Sigmoid colon (tissue), 4 donors: ENCODE measurements around the gene MAD2L2.

Source experiments
- EP300 ChIP-seq, 4 donors: sonication (generic); formaldehyde crosslinking; IDR thresholded peaks; one replicate each; pipeline ENCODE4 v1.6.1; 2017; ENCODE audit warnings: antibody characterized with exemption in 4 of 4
- POLR2AphosphoS5 ChIP-seq, 4 donors: sonication (generic); formaldehyde crosslinking; IDR thresholded peaks; one replicate each; pipeline ENCODE4 v1.6.1; 2017; ENCODE audit warnings: antibody characterized with exemption in 4 of 4
- TF ChIP-seq, protein P1 (sequence below), 4 experiments: fragments of 450-650 bp in 3 of 4; fragments of 200-600 bp in 1 of 4; IDR thresholded peaks; one replicate each; pipeline ENCODE4 v1.5.1; 2016 to 2019; ENCODE audit warnings: antibody characterized with exemption in 4 of 4, mild to moderate bottlenecking in 3 of 4, moderate library complexity in 2 of 4

DNA sequence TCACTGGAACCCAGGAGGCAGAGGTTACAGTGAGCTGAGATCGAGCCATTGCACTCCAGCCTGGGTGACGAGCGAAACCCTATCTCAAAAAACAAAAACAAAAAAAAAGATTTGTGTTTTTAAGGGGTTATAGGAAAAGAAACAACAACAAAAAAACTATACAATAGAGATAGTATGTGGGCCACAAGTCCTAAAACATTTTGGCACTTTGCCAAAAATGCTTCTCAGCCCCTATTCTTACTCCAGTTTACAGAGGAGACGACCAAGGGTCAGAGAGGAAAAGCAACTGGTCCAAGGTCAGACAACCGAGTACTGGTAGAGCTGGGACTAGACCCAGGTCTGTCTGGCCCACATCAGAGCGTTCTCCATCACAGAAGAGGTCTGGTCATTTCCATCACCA lies 23.3 kb downstream of the MAD2L2 start:
- TF ChIP-seq POLR2AphosphoS5 (IDR thresholded peaks at IDR 0.05) = no peak
- TF ChIP-seq, protein P1, sequence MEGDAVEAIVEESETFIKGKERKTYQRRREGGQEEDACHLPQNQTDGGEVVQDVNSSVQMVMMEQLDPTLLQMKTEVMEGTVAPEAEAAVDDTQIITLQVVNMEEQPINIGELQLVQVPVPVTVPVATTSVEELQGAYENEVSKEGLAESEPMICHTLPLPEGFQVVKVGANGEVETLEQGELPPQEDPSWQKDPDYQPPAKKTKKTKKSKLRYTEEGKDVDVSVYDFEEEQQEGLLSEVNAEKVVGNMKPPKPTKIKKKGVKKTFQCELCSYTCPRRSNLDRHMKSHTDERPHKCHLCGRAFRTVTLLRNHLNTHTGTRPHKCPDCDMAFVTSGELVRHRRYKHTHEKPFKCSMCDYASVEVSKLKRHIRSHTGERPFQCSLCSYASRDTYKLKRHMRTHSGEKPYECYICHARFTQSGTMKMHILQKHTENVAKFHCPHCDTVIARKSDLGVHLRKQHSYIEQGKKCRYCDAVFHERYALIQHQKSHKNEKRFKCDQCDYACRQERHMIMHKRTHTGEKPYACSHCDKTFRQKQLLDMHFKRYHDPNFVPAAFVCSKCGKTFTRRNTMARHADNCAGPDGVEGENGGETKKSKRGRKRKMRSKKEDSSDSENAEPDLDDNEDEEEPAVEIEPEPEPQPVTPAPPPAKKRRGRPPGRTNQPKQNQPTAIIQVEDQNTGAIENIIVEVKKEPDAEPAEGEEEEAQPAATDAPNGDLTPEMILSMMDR (IDR thresholded peaks at IDR 0.05) = no peak
- TF ChIP-seq EP300 (IDR thresholded peaks at IDR 0.05) = no peak
